CD4-positive, alpha-beta T cell (primary cell): ENCODE data around the gene KATNAL1. TPM values are rescaled to one million over a fixed set of nuclear protein-coding genes. Genes with fewer than 3 reads are reported as not detected.

Source experiments
- ATAC-seq: fragments of 200-7000 bp; cut with Tn5 transposase; one replicate; pipeline ENCODE4 v1.10.0; 2022; ENCODE audit warnings: mild to moderate bottlenecking; ENCODE audit not compliant: poor library complexity
- CTCF ChIA-PET: fragments of 350-600 bp; sonication (Branson Sonifier 250); formaldehyde crosslinking; loops from one replicate; lab custom pipeline; 2021; ENCODE audit warnings: antibody characterized with exemption, inconsistent platforms; lab: Charles Lee
- POLR2A ChIA-PET: fragments of 350-600 bp; sonication (Branson Sonifier 250); formaldehyde crosslinking; loops from one replicate; lab custom pipeline; 2021; ENCODE audit warnings: antibody characterized with exemption, inconsistent platforms; lab: Charles Lee
- DNase-seq, 14 experiments: peaks; one replicate each; pipeline ENCODE4 v3.0.0-alpha.2; 2013 to 2020; ENCODE audit warnings: mixed read lengths in 2 of 14
- H3K27ac ChIP-seq, 2 donors: one replicate each; pipeline versions ENCODE4 v1.5.1 to v1.7.0; 2013; ENCODE audit warnings: low read length in 2 of 2, low read depth in 1 of 2, mild to moderate bottlenecking in 1 of 2
- H3K27me3 ChIP-seq, 2 experiments: 1 replicate in 1 of 2; 2 replicates in 1 of 2; pipeline versions ENCODE4 v1.6.1 to v1.7.0; 2013; ENCODE audit warnings: low read length in 2 of 2, control low read depth in 1 of 2, mild to moderate bottlenecking in 1 of 2, moderate library complexity in 1 of 2; ENCODE audit not compliant: insufficient read depth in 2 of 2, control insufficient read depth in 1 of 2
- H3K36me3 ChIP-seq: one replicate; pipeline ENCODE4 v1.6.1; 2013; ENCODE audit warnings: low read length, control low read depth; ENCODE audit not compliant: insufficient read depth
- H3K4me1 ChIP-seq: one replicate; pipeline ENCODE4 v1.6.1; 2013; ENCODE audit warnings: low read length, control low read depth; ENCODE audit not compliant: insufficient read depth
- H3K4me3 ChIP-seq: one replicate; pipeline ENCODE4 v1.5.1; 2013; ENCODE audit warnings: mild to moderate bottlenecking, low read length, moderate library complexity
- H3K9me3 ChIP-seq, 2 experiments: 1 replicate in 1 of 2; 2 replicates in 1 of 2; pipeline versions ENCODE4 v1.6.1 to v1.7.0; 2013; ENCODE audit warnings: low read length in 2 of 2, mild to moderate bottlenecking in 2 of 2, control low read depth in 1 of 2, moderate library complexity in 1 of 2; ENCODE audit not compliant: control insufficient read depth in 1 of 2, insufficient read depth in 1 of 2
- H3K27ac Mint-ChIP-seq: one replicate; pipeline ENCODE4 v1.8.0; 2020; ENCODE audit warnings: mixed read lengths
- H3K27me3 Mint-ChIP-seq: one replicate; pipeline ENCODE4 v1.8.0; 2021; ENCODE audit warnings: mixed read lengths
- H3K36me3 Mint-ChIP-seq: one replicate; pipeline ENCODE4 v1.8.0; 2021; ENCODE audit warnings: low read depth, mixed read lengths
- H3K4me1 Mint-ChIP-seq: one replicate; pipeline ENCODE4 v1.8.0; 2021; ENCODE audit warnings: low read depth, mixed read lengths
- H3K4me3 Mint-ChIP-seq: one replicate; pipeline ENCODE4 v1.8.0; 2020; ENCODE audit warnings: mild to moderate bottlenecking, mixed read lengths
- H3K9me3 Mint-ChIP-seq: one replicate; pipeline ENCODE4 v1.8.0; 2020; ENCODE audit warnings: mixed read lengths
- CTCF ChIP-seq: fragments of 200-600 bp; IDR thresholded peaks from one replicate; pipeline ENCODE4 v1.8.0; 2022; ENCODE audit warnings: antibody characterized with exemption, mild to moderate bottlenecking
- intact Hi-C, 2 experiments: fragments of 100-400 bp; cut with DNase I in 1 of 2; cut with micrococcal nuclease in 1 of 2; formaldehyde crosslinking; loops; one replicate each; pipeline versions ENCODE4 v1.15.1 to v1.9.0; 2023 to 2025; cut with DNase I, micrococcal nuclease
- total RNA-seq, 174 experiments: library from RNA in 2 of 174; stranded (reverse) in 2 of 174; gene quantifications; one replicate each; pipeline ENCODE4 v1.2.3 and lab custom pipeline; 2021 to 2026

KATNAL1 gene
- total RNA-seq, 2 experiments from 2014 or later = 3.3 to 3.4 TPM

- Histone ChIP-seq H3K36me3 (no peaks in the 10 kb centered on the region), H3K27ac (no peak overlapping the region), H3K9me3 (no peaks in the 10 kb centered on the region), H3K27me3 (no peaks in the 10 kb centered on the region), H3K4me3 (no peak overlapping the region), H3K4me1 (no peaks in the 10 kb centered on the region)
- CTCF ChIA-PET = no interaction called here
- no peak for DNase-seq
- Mint-ChIP-seq H3K27ac (no peak overlapping the region), H3K36me3 (no peaks in the 10 kb centered on the region), H3K4me1 (peaks cover 30% of the 10 kb centered on the region), H3K27me3 (no peaks in the 10 kb centered on the region), H3K4me3 (no peak overlapping the region), H3K9me3 (no peaks in the 10 kb centered on the region)
- intact Hi-C loops = loop anchor here in 1 of 2 experiments (5.0 kb wide), 2 partner anchors 49 to 104 kb away; no protein-coding TSS in a partner anchor
- POLR2A ChIA-PET = no interaction called here
- no peak for ATAC-seq
- TF ChIP-seq CTCF = no peak
Measured at GRCh38 chr13:30313311-30313710, 6.0 kb upstream of the KATNAL1 start.

- Mint-ChIP-seq H3K27ac (no peak overlapping the region), H3K27me3 (no peaks in the 10 kb centered on the region), H3K9me3 (no peaks in the 10 kb centered on the region), H3K4me3 (no peak overlapping the region), H3K36me3 (no peaks in the 10 kb centered on the region), H3K4me1 (peaks cover 30% of the 10 kb centered on the region)
- no peak overlapping the region for H3K4me3 ChIP-seq
- peaks cover 1% of the 10 kb centered on the region for H3K4me1 ChIP-seq
- intact Hi-C loops = loop anchor here in 1 of 2 experiments (5.0 kb wide), 2 partner anchors 49 to 104 kb away; no protein-coding TSS in a partner anchor
- H3K9me3 ChIP-seq = no peaks in the 10 kb centered on the region
- H3K27ac ChIP-seq = no peak overlapping the region
- CTCF ChIA-PET = no interaction called here
- ATAC-seq (no peak), DNase-seq (no peak)
- H3K27me3 ChIP-seq = no peaks in the 10 kb centered on the region
- TF ChIP-seq CTCF = no peak
- POLR2A ChIA-PET = interaction anchor here (0.6 kb wide), 1 partner anchor 150 kb away, joined by 3 read pairs; no protein-coding TSS in a partner anchor
- H3K36me3 ChIP-seq = no peaks in the 10 kb centered on the region
Measured at GRCh38 chr13:30312904-30313303, 5.6 kb upstream of the KATNAL1 start.

- peaks cover 2% of the 10 kb centered on the region for H3K36me3 ChIP-seq
- peak in 1 of 14 experiments; percentile 11 for DNase-seq
- no peaks in the 10 kb centered on the region for H3K36me3 Mint-ChIP-seq
- H3K27ac ChIP-seq = no peak overlapping the region
- ChIA-PET POLR2A (interaction anchor here (1.1 to 3.5 kb wide), 5 partner anchors 37 to 114 kb away, joined by 3 to 17 read pairs (median 10); partner anchors contain the start of gene UBE2L5), CTCF (no interaction called here)
- intact Hi-C loops = loop anchor here (5.0 to 10.0 kb wide), 4 partner anchors 89 to 454 kb away; partner anchors contain the start of genes USPL1 (in 2 of the 2), HMGB1 (in 1 of the 2) and UBL3 (in 1 of the 2)
- peaks cover 12% of the 10 kb centered on the region for H3K4me1 ChIP-seq
- no peak for TF ChIP-seq CTCF
- no peaks in the 10 kb centered on the region for H3K27me3 ChIP-seq
- no peaks in the 10 kb centered on the region for H3K9me3 Mint-ChIP-seq
- H3K4me3 Mint-ChIP-seq = peak overlapping the region; percentile 74
- no peaks in the 10 kb centered on the region for H3K9me3 ChIP-seq
- H3K4me3 ChIP-seq = no peak overlapping the region
- no peaks in the 10 kb centered on the region for H3K27me3 Mint-ChIP-seq
- peak overlapping the region; percentile 34 for H3K27ac Mint-ChIP-seq
- no peak for ATAC-seq
- peaks cover 20% of the 10 kb centered on the region for H3K4me1 Mint-ChIP-seq
Measured at GRCh38 chr13:30308548-30308947, 1.2 kb upstream of the KATNAL1 start.
